ENCODE results near the gene EEF1AKMT2.

Gene EEF1AKMT2

DNA sequence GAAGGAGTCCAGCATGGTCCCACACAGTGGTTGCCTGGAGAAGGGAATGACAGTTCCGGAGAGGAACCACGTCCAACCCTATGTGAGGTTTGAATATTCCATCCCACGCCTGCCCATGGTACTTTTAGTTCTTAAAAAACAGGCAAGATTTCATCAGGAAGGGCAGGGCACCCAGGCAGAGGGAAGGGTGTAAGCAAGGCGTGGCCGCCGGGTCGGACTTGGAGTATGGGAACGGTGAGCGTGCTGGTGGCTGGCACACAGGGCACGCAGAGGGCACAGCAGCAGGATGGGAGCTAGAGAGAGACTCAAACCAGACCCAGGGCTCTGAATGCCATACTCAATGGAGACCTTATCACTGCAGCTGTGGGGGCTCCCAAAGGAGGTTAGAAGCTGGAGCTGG is 81.8 kb downstream of the EEF1AKMT2 start:
- H3K79me2 ChIP-seq (ENCODE audit: low read length), result peaks cover 52% of the 10 kb centered on the region
- no peaks in the 10 kb centered on the region for H4K20me1 ChIP-seq (ENCODE audit: insufficient read depth, low read length)
- no peaks in the 10 kb centered on the region for H3K9me2 ChIP-seq (replicated peaks; ENCODE audit: insufficient read depth, low read length)

DNA sequence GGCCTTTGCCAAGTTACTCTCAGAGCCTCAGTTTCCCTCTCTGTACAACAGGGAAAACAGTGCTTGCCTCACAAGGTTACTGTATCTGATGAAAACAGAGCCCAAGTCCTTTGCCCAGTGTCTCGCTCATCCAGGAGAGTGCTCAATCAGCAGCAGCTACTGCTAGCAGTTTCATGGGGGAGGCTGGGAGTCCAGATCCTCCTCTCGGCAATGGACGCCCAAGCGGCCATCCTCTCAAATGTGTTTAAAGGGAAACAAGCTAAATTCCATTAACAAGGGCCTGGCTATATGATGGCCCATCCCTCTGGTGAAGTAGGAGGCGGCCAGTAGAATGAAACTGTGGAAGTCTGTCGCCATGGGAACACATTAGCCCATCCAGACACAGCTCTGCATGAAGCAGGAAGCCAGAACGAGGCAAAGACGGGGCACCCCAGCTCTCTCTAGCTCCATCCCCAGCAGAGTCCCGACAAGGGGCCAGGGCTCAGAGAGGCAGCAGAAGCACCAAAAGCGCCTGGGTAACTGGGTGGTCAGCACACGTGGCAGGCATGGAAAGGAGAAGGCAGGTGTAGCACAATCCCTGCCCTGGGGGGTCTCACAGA is 82.7 kb downstream of the EEF1AKMT2 start:
- Histone ChIP-seq H3K79me2 (ENCODE audit: low read length) (peaks cover 50% of the 10 kb centered on the region), H3K27ac (ENCODE audit: low read length) (no peak overlapping the region), H3K4me1 (ENCODE audit: low read length) (no peaks in the 10 kb centered on the region)

More for the DNA sequence above, 81.8 kb downstream of the EEF1AKMT2 start:
- Histone ChIP-seq H3F3A (ENCODE audit: insufficient read depth, low read length) (no peaks in the 10 kb centered on the region), H2AFZ (ENCODE audit: low read length) (no peak overlapping the region), H3K4me1 (ENCODE audit: low read length) (no peaks in the 10 kb centered on the region), H3K4me3 (ENCODE audit: low read length) (no peak overlapping the region), H3K27me3 (replicated peaks; ENCODE audit: insufficient read depth, low read length) (no peaks in the 10 kb centered on the region), H3K4me2 (ENCODE audit: low read depth, low read length) (no peak overlapping the region), H3K27ac (ENCODE audit: low read length) (no peak overlapping the region), H3K36me3 (replicated peaks; ENCODE audit: insufficient read depth, low read length) (no peaks in the 10 kb centered on the region), H3K9me3 (replicated peaks; ENCODE audit: insufficient read depth, low read length) (no peaks in the 10 kb centered on the region), H3K9ac (ENCODE audit: low read length) (no peak overlapping the region)
- no peak for DNase-seq
- TF ChIP-seq, protein P1, sequence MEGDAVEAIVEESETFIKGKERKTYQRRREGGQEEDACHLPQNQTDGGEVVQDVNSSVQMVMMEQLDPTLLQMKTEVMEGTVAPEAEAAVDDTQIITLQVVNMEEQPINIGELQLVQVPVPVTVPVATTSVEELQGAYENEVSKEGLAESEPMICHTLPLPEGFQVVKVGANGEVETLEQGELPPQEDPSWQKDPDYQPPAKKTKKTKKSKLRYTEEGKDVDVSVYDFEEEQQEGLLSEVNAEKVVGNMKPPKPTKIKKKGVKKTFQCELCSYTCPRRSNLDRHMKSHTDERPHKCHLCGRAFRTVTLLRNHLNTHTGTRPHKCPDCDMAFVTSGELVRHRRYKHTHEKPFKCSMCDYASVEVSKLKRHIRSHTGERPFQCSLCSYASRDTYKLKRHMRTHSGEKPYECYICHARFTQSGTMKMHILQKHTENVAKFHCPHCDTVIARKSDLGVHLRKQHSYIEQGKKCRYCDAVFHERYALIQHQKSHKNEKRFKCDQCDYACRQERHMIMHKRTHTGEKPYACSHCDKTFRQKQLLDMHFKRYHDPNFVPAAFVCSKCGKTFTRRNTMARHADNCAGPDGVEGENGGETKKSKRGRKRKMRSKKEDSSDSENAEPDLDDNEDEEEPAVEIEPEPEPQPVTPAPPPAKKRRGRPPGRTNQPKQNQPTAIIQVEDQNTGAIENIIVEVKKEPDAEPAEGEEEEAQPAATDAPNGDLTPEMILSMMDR (IDR thresholded peaks at IDR 0.05; ENCODE audit: low read length), result no peak
- TF ChIP-seq EZH2phosphoT487 (IDR thresholded peaks at IDR 0.05; ENCODE audit: low read length), result no peak
- no peak for TF ChIP-seq EZH2 (optimal IDR thresholded peaks at IDR 0.05; ENCODE audit: low read depth, low read length)

DNA sequence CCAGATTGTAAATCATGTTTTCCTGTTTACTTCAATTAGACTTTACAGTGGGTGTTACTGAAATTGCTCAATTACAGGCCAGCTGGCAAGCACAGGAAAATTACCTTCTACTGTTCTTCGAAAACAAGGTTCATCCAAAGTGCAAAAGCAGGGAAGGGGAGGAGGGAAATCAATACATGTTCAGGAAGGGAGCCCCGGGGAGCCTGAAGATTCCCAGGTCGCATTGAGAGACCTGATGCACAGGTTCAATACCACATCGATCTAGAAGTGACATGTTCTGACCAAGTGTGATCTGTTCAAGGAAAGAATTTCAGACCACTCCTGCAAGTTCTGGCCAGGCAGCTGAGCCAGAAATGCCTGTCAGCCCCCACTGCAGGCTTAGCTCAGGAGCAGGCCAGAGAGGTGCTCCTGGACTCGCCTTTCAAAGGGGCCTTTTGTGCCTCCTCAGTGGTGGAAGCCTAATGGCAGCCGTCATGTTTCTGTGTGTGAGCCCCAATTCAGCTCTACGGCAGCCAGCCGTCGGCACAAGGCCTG is 83.4 kb downstream of the EEF1AKMT2 start:
- Histone ChIP-seq H3K27ac (ENCODE audit: low read length) (no peak overlapping the region), H3K4me1 (ENCODE audit: low read length) (no peaks in the 10 kb centered on the region), H3K9me2 (replicated peaks; ENCODE audit: insufficient read depth, low read length) (no peaks in the 10 kb centered on the region), H2AFZ (ENCODE audit: low read length) (no peak overlapping the region), H3F3A (ENCODE audit: insufficient read depth, low read length) (no peaks in the 10 kb centered on the region), H3K4me3 (ENCODE audit: low read length) (no peak overlapping the region), H3K36me3 (replicated peaks; ENCODE audit: insufficient read depth, low read length) (no peaks in the 10 kb centered on the region), H3K79me2 (ENCODE audit: low read length) (peaks cover 54% of the 10 kb centered on the region), H3K27me3 (replicated peaks; ENCODE audit: insufficient read depth, low read length) (no peaks in the 10 kb centered on the region), H3K9ac (ENCODE audit: low read length) (no peak overlapping the region), H4K20me1 (ENCODE audit: insufficient read depth, low read length) (no peaks in the 10 kb centered on the region), H3K4me2 (ENCODE audit: low read depth, low read length) (no peak overlapping the region), H3K9me3 (replicated peaks; ENCODE audit: insufficient read depth, low read length) (no peaks in the 10 kb centered on the region)
- DNase-seq, result no peak
- no peak for TF ChIP-seq EZH2phosphoT487 (IDR thresholded peaks at IDR 0.05; ENCODE audit: low read length)

More for the DNA sequence above, 82.7 kb downstream of the EEF1AKMT2 start:
- H3K36me3 ChIP-seq (replicated peaks; ENCODE audit: insufficient read depth, low read length), result no peaks in the 10 kb centered on the region
- H3K4me3 ChIP-seq (ENCODE audit: low read length), result no peak overlapping the region
- no peaks in the 10 kb centered on the region for H3K27me3 ChIP-seq (replicated peaks; ENCODE audit: insufficient read depth, low read length)
- H3K9me2 ChIP-seq (replicated peaks; ENCODE audit: insufficient read depth, low read length), result no peaks in the 10 kb centered on the region
- H3K9me3 ChIP-seq (replicated peaks; ENCODE audit: insufficient read depth, low read length), result no peaks in the 10 kb centered on the region
- H3K9ac ChIP-seq (ENCODE audit: low read length), result no peak overlapping the region
- no peak for DNase-seq
- no peaks in the 10 kb centered on the region for H3F3A ChIP-seq (ENCODE audit: insufficient read depth, low read length)
- no peaks in the 10 kb centered on the region for H4K20me1 ChIP-seq (ENCODE audit: insufficient read depth, low read length)
- TF ChIP-seq, protein P1 (IDR thresholded peaks at IDR 0.05; ENCODE audit: low read length), result no peak
- TF ChIP-seq EZH2 (optimal IDR thresholded peaks at IDR 0.05; ENCODE audit: low read depth, low read length) (no peak), EZH2phosphoT487 (IDR thresholded peaks at IDR 0.05; ENCODE audit: low read length) (no peak)
- H3K4me2 ChIP-seq (ENCODE audit: low read depth, low read length), result no peak overlapping the region
- H2AFZ ChIP-seq (ENCODE audit: low read length), result no peak overlapping the region

Data from MM.1S (cell line).